Keratinocyte (primary cell): ENCODE data around the gene LETMD1.

Experiments used
- CTCF ChIP-seq, 3 experiments: IDR thresholded peaks in 1 of 3; conservative IDR thresholded peaks in 1 of 3; optimal IDR thresholded peaks in 1 of 3; 2 replicates in 2 of 3; 3 replicates in 1 of 3; pipeline versions ENCODE3 to v1.5.1; 2011; ENCODE audit warnings: low read length in 3 of 3, mild to moderate bottlenecking in 3 of 3, moderate library complexity in 2 of 3, control low read depth in 1 of 3, inconsistent platforms in 1 of 3; ENCODE audit not compliant: insufficient read depth in 2 of 3; ENCODE audit errors: extremely low read depth in 1 of 3
- EZH2 ChIP-seq: IDR thresholded peaks from one replicate; pipeline ENCODE4 v1.6.1; 2012; ENCODE audit warnings: inconsistent platforms, mild to moderate bottlenecking, low read length, moderate library complexity

GRCh38 chr12:51027342-51027835, 20.7 kb upstream of the LETMD1 start:
- no peak for TF ChIP-seq CTCF (optimal IDR thresholded peaks at IDR 0.05 in 1 of 3, IDR thresholded peaks at IDR 0.05 in 1 of 3, conservative IDR thresholded peaks at IDR 0.05 in 1 of 3; ENCODE audit: extremely low read depth in 1 of 3, insufficient read depth in 2 of 3, low read length in 3 of 3)
- TF ChIP-seq EZH2, result no peak
